HG03135 (cell line): ENCODE results near the gene CDC42EP5.
A peak's percentile ranks its signal among the peaks of the same experiment; 100 is the strongest.
"Not testable (repeated sequence)": the region's sequence is repeated elsewhere in the genome, so short reads cannot be mapped to it uniquely, and the experiment has no call there.

Experiments
- ATAC-seq: cut with Tn5 transposase; IDR thresholded peaks from one replicate; pipeline ENCODE4 v1.9.1; 2021; ENCODE audit warnings: mild to moderate bottlenecking, moderate library complexity; ENCODE audit not compliant: unreplicated experiment

Gene CDC42EP5

DNA sequence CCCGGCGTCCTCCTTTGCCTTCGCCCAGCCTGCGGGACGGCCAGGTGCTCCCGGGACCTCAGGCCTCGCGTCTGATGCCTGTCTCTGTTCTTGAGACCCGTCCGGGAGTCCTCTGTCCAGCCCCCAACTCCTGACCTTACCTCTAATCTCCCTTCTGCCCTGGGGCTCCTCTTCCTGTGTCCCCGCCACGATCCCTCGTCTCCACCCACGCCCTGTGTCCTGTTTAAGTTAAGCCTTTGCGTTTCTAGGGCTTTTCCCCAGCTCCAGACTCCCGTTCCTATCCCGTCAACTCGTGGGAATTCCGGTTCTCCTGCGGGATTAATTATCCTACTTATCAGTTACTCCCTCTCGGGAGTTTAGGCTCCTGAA is 23.4 kb downstream of the CDC42EP5 start:
- peak; percentile 1 for ATAC-seq

DNA sequence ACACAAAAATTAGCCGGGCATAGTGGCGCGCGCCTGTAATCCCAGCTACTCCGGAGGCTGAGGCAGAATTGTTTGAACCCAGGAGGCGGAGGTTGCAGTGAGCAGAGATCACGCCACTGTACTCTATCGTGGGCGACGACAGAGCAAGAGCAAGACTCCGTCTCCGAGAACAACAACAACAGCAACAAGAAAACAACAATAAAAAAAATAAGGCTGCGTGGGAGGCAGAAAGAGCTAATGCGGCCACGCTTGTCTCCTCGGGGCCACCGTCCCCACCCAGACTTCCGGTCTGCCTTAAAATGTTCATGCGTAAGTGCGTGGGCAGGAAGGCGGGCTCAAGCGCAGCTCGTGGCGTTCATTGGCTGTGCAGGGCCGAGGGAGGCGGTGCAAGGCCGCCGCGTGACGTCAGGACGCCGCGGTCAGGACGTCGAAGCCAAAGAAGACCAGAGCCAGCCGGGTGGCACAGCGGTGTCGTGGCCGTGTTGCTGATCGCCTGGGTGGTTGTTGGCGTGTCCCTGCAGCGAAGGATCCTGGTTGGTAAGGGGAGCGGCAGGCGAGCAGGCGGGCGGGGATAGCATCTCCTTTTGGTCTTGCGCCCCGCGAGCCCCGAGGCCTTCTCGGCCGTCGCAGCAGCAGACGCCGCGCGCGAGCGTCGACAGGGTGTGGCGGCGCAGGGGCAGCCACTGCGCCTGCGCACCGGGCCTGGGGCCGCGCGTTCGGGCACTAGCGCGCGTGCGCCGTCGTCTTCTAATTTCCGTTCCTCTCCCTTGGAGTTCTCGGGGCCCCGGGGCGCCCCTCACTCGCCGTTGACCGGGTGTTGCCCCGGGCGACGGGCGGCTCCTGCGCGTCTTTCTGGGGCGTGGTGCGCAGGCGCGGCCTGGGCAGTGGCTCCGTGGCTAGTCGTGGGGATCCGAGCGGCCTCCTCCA is 24.1 kb downstream of the CDC42EP5 start, which contains the start of gene LENG8:
TSS of gene LENG8 (plus strand) at position 426 of the 927 bp plus-strand sequence. CDS start 2,146 bp downstream, outside the sequence.
- peak; percentile 89 for ATAC-seq

GRCh38 chr19:54448040-54448773 is 24.9 kb downstream of the CDC42EP5 start:
- peak; percentile 24 for ATAC-seq

DNA sequence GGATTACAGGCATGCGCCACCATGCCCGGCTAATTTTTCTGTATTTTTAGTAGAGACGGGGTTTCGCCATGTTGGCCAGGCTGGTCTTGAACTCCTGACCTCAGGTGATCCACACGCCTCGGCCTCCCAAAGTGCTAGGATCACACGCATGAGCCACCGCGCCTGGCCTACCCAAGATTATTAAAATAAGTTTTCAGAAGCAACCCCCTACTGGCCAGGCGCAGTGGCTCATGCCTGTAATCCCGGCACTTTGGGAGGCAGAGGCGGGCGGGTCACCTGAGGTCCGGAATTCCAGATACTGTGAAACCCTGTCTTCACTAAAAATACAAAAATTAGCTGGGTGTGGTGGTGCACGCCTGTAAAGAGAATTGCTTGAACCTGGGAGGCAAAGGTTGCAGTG is 26.7 kb downstream of the CDC42EP5 start:
- ATAC-seq, result not testable (repeated sequence)

DNA sequence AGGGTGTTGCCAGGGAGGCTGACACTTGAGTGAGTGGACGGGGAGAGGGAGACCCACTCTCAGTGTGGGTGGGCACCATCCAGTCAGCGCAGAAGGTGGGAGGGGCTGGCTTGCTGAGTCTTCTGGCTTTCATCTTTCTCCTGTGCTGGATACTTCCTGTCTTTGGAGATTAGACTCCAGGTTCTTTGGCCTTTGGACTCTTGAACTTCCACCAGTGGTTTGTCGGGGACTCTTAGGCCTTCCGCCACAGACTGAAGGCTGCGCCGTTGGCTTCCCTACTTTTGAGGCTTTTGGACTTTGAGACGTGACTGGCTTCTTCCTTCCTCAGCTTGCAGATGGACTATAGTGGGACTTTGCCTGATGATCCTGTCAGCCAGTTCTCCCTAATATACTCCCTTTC is 28.4 kb downstream of the CDC42EP5 start:
- no peak for ATAC-seq

DNA sequence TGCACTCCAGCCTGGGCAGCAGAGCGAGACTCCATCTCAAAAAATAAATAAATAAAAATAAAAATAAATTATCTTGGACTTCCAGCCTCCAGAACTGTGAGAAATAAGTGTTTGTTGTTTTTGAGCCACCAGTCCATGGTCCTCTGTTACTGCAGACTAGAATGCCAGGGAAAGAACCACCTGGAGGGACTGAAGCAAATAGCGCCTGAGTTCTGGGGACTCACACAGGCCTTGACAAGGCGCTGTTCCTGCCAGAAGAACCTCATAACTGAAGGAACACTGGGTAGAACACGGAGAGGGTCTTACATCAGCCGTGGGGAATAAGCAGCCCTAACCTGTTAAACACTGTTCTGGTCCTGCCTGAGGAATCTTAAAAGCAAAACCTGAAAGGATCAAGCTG is 32.5 kb downstream of the CDC42EP5 start:
- ATAC-seq, result no peak

DNA sequence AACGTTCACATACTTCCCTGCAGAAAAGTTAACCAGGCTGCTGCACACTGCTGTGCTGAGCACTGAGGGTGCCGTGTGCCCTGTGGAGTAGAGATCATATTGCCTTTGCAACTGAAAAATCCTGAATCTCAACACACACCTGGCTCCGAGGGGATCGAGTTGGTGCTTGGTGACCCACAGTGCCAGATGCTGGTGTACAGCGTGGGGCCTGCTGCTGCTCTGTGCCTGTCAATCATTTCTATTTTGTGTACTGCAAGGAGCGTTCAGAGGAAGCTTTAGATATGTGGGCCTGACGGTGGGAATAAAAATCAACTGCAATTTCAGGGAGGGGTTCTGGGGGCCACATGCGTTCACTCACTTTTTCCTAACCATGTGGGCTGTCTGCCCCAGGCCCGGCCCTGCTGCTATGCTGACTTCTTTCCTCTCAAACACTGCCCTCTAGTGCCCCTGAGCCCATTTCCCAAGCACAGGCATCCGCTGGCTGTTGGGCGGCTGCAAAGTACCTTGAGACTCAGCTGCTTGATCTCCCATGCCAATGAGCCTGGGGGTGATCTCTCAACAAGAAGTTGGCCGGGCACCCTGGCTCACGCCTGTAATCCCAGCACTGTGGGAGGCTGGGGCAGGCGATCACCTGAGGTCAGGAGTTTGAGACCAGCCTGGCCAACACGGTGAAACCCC is 33.8 kb downstream of the CDC42EP5 start:
- ATAC-seq, result no peak

DNA sequence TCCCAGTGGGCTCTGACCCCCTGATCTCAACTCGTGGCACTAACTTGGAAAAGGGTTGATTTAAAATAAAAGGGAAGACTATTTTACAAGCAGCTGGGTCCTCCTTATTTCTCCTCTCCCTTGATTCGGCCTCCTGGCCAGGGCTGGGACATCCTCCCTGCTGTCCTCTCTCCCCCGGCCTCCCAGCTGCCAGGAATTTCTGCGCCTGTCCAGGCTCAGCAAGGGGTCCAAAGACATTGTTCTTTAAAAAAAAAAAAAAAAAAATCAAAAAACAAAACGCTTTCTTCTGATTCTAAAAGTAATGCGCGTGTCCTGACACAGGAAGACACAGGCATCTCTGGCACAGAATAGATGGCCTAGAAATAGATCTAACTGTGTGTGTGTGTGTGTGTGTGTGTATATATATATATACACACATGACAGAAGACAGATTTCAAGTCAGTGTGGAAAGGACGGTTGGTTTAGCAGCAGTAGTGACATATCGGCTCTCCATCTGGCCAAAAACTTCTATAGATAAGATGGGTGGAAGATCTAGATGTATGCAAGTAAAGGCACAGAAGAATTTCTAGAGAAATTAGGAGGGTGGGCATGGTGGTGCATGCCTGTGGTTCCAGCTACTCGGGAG is 36.4 kb downstream of the CDC42EP5 start:
- no peak for ATAC-seq

DNA sequence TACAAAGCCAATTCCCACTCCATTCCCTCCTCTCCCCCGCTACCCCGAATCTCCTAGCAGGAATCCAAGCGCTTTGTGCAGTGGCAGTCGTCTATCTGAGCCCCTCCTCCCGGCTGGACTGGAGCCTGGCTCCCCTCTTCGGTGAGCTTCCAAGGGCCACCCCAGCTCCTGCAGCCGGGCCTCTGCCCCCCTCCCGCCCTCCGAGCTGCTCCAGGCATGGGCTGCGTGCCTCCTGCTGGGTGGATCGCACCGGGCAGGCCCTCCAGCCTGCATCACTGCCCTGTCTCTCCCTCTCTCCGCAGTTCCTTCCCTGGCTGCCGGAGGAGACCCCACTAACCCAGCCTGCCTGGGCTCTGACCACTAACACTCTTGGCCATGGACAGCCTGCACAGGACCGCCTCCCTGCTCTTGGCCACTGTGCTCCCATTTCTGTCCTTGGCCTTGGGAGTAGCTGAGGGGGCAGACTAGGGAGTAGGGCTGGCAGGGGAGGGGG is 37.0 kb downstream of the CDC42EP5 start:
- ATAC-seq, result no peak

DNA sequence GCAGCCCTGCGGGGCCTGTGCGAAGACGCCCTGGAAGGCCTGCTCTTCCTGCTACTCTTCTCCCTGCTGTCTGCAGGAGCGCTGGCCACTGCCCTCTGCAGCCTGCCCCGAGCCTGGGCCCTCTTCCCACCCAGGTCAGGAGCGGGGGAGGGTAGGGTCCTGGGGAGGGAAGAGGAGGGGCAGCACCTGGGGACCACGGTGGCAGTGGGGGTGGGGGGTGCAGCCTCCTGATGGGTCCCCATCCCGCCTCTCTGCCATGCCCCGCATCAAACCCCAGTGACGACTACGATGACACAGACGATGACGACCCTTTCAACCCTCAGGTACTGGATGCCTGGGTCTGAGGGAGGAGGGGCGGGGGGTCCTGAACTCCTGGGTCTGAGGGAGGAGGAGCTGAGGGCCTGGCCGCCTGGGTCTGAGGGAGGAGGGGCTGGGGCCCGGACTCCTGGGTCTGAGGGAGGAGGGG is 37.5 kb downstream of the CDC42EP5 start:
- no peak for ATAC-seq

GRCh38 chr19:54434873-54435214 is 38.3 kb downstream of the CDC42EP5 start:
- ATAC-seq, result no peak

DNA sequence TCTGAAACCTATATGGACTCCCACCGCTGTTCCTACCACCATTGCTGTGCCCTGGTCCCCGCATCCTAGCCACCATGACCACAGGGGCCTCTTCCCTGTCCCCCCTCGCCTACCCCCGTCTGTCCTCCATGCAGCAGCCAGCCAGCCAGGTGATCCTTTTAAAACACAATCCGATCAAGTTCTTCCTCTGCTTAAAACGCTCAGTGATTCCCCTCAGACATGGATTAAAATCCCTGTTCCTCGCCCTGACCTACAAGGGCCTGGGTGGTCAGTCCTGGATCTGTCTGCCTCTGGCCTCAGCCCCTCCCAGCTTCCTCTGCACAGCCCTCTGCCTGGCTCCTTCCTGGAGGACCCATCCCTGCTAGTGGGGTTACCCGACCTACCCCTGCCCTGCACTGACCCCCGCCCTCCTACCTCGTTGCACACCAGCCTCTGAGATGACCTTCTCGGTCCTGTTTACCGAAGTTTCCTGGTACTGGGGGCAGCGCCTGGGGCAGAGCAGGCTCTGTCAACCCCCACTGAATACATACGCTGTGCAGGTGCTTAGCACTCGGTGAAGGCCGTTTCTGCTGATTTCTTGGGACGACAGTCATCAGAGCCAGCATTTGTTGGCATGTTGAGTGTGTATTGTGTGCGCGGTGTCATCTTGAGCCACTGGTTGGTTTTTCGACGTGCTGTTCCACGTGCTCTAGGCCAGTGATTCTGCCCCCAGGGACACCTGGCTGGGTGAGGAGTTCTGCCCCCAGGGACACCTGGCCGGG is 38.8 kb downstream of the CDC42EP5 start:
- ATAC-seq, result no peak

DNA sequence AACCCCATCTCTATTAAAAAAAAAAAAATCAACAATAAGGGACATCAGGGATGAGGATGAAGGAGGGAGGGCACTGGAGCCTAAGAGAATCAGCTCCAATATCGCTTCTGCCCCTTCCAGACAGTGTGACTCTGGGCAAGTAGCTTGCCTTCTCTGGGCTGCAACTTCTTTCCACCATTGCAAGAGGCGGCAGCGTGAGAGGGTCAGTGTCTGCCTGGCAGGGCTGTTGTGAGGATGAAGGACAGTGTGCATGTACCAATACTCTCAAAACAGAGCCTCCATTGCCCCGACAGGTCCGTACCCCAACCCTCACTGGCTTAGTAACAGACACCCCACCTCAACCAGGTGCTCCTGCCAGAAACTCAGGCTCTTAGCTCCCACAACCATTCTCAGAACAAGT is 39.4 kb downstream of the CDC42EP5 start:
- no peak for ATAC-seq

DNA sequence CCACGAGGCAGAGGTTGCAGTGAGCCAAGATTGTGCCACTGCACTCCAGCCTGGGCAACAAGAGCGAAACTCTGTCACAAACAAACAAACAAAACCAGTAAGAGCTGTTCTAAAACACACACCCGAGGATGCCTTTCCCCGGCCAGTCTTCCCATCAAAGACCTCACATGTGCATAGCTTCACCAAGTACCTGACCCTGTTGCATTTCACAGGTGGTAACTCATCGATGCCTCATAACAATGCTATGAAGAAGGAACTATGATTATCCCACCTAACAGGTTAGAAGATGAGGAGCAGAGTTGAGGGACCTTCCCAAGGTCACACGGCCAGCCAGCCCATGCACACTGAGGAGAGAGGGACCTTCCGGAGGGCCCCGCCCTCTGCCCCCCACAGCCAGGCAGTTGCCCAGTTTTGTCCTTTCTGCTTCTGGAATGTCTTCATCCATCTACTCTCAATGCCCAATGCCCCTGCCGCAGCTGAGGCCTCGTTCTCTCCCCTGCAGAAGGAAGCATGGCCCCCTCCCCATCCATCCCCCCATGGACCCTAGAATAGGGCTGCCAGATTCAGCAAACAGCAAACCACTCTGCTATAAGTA is 40.9 kb downstream of the CDC42EP5 start:
- ATAC-seq, result no peak

GRCh38 chr19:54431255-54431838 is 41.7 kb downstream of the CDC42EP5 start:
- no peak for ATAC-seq

DNA sequence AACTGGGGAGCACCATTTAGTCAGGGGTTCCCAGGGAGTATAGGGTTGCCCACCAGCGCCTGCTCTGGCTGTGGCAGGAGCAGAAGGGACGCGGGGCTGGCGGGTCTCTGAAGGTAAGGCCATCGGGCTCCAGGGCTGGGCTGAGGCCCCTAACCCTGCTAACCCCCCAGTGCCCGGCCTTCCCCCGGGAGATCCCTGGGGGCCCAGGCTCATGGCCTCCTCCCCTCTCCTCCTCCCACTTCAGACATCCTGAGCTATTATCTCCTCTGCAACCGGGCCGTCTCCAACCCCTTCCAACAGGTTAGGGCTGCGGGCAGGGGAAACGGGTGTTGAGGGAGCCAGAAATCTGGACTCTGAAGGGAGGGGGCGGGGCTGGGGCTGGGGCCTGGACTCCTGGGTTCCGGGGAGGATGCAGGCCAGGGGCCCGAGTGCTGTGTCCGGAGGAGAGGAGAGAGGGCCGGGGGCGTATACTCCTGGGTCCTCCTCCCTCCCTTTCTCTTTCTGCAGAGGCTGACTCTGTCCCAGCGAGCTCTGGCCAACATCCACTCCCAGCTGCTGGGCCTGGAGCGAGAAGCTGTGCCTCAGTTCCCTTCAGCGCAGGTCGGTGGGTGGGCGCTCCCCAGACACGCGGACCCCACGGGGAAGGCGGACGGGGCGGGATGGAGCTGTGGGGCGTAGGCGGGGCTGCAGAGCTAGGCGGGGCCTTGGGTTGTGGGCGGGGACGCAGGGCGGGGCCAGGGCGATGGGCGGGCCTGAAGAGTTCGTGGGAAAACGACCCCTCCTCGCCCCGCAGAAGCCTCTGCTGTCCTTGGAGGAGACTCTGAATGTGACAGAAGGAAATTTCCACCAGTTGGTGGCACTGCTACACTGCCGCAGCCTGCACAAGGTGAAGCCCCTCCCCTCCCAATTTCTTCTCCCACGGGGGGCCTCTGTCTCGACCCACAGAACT is 42.5 kb downstream of the CDC42EP5 start:
- ATAC-seq, result no peak

- no peak for ATAC-seq
Measured at GRCh38 chr19:54429545-54430227, 43.4 kb downstream of the CDC42EP5 start.

DNA sequence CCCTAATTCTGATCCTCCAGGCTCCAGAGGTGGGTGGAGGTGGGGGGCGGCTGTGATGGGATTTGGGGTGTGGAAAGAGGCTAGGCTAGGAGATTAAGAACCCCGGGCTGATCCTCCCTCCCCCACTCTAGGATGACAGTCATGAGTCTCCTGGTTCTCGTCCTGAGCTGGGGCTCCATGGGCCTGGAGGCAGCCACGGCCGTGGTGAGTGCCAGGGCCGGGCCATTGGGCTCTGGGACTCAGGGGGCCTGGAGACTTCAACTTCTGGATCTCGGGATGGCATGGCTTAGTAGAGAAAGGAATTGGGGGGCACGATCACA is 44.0 kb downstream of the CDC42EP5 start:
- no peak for ATAC-seq
